ENCODE measurements around the gene FANCG. TPM values are rescaled to one million over a fixed set of nuclear protein-coding genes. Genes with fewer than 3 reads are reported as not detected.

FANCG gene
- polyA plus RNA-seq, 3 donors from 2014 or later = 9.5 to 15.0 (median 10.6) TPM

GRCh38 chr9:35108461-35108860 is 28.7 kb upstream of the FANCG start:
- Mint-ChIP-seq H3K36me3 (peaks cover 0 to 16% (median 3%) of the 10 kb centered on the region in 3 donors), H3K27ac (peak overlapping the region in 2 of 6 donors; percentile 71 to 76), H3K27me3 (ENCODE audit: low read depth in 3 of 3) (peaks cover under 1 to 4% (median 3%) of the 10 kb centered on the region in 3 donors), H3K4me3 (peak overlapping the region in 1 of 5 donors; percentile 33), H3K4me1 (peaks cover 42 to 53% of the 10 kb centered on the region in 2 donors), H3K9me3 (no peaks in the 10 kb centered on the region)
- DNase-seq = no peak

- Mint-ChIP-seq H3K4me1 (peaks cover 46 to 56% of the 10 kb centered on the region in 2 donors), H3K4me3 (no peak overlapping the region), H3K27me3 (ENCODE audit: low read depth in 3 of 3) (peaks cover 7 to 10% (median 9%) of the 10 kb centered on the region in 3 donors), H3K36me3 (peaks cover 0 to 16% (median 3%) of the 10 kb centered on the region in 3 donors), H3K27ac (no peak overlapping the region), H3K9me3 (no peaks in the 10 kb centered on the region)
- DNase-seq = no peak
These were observed 27.9 kb upstream of the FANCG start for GRCh38 chr9:35107297-35108290.

- peaks cover 48 to 56% of the 10 kb centered on the region in 2 donors for H3K4me1 Mint-ChIP-seq
- H3K36me3 Mint-ChIP-seq = peaks cover 0 to 16% (median 3%) of the 10 kb centered on the region in 3 donors
- no peak for DNase-seq
- no peak overlapping the region for H3K4me3 Mint-ChIP-seq
- no peaks in the 10 kb centered on the region for H3K9me3 Mint-ChIP-seq
- peaks cover 7 to 12% (median 8%) of the 10 kb centered on the region in 3 donors for H3K27me3 Mint-ChIP-seq (ENCODE audit: low read depth in 3 of 3)
- H3K27ac Mint-ChIP-seq = no peak overlapping the region
These were observed 26.6 kb upstream of the FANCG start for GRCh38 chr9:35106343-35106730.

- peaks cover 49 to 56% of the 10 kb centered on the region in 2 donors for H3K4me1 Mint-ChIP-seq
- no peak overlapping the region for H3K4me3 Mint-ChIP-seq
- peak overlapping the region in 3 of 6 donors; percentile 26 to 39 (median 35) for H3K27ac Mint-ChIP-seq
- H3K36me3 Mint-ChIP-seq = peaks cover 3 to 19% (median 5%) of the 10 kb centered on the region in 3 donors
- H3K27me3 Mint-ChIP-seq (ENCODE audit: low read depth in 3 of 3) = peaks cover 7 to 12% (median 8%) of the 10 kb centered on the region in 3 donors
- no peak for DNase-seq
- H3K9me3 Mint-ChIP-seq = no peaks in the 10 kb centered on the region
These were observed 26.0 kb upstream of the FANCG start for GRCh38 chr9:35105571-35106342.

GRCh38 chr9:35105126-35105525 is 25.4 kb upstream of the FANCG start:
- H3K36me3 Mint-ChIP-seq = peaks cover 6 to 26% (median 6%) of the 10 kb centered on the region in 3 donors
- peaks cover 7 to 10% (median 8%) of the 10 kb centered on the region in 3 donors for H3K27me3 Mint-ChIP-seq (ENCODE audit: low read depth in 3 of 3)
- H3K27ac Mint-ChIP-seq = peak overlapping the region in 2 of 6 donors; percentile 6 to 14
- H3K4me1 Mint-ChIP-seq = peaks cover 46 to 56% of the 10 kb centered on the region in 2 donors
- no peak for DNase-seq
- H3K4me3 Mint-ChIP-seq = no peak overlapping the region
- no peaks in the 10 kb centered on the region for H3K9me3 Mint-ChIP-seq

GRCh38 chr9:35104586-35104985 is 24.8 kb upstream of the FANCG start:
- Mint-ChIP-seq H3K4me3 (peak overlapping the region in 2 of 5 donors; percentile 9 to 58), H3K4me1 (peaks cover 43 to 50% of the 10 kb centered on the region in 2 donors), H3K9me3 (no peaks in the 10 kb centered on the region), H3K36me3 (peaks cover 6 to 31% (median 8%) of the 10 kb centered on the region in 3 donors), H3K27ac (peak overlapping the region in 5 of 6 donors; percentile 22 to 99 (median 93)), H3K27me3 (ENCODE audit: low read depth in 3 of 3) (peaks cover 7 to 10% (median 8%) of the 10 kb centered on the region in 3 donors)
- DNase-seq = no peak

GRCh38 chr9:35103660-35104191 is 24.0 kb upstream of the FANCG start:
- DNase-seq = no peak
- peak overlapping the region; percentile 86 to 94 (median 89) for H3K4me3 Mint-ChIP-seq
- H3K9me3 Mint-ChIP-seq = no peaks in the 10 kb centered on the region
- H3K36me3 Mint-ChIP-seq = peaks cover 6 to 32% (median 12%) of the 10 kb centered on the region in 3 donors
- H3K27ac Mint-ChIP-seq = peak overlapping the region; percentile 92 to 99 (median 98)
- peaks cover 7 to 10% (median 8%) of the 10 kb centered on the region in 3 donors for H3K27me3 Mint-ChIP-seq (ENCODE audit: low read depth in 3 of 3)
- H3K4me1 Mint-ChIP-seq = peaks cover 36 to 42% of the 10 kb centered on the region in 2 donors

GRCh38 chr9:35102769-35103659 is 23.3 kb upstream of the FANCG start, which contains the start of gene STOML2:
Gene STOML2 (minus strand): TSS chr9:35103131. CDS start chr9:35103094, 37 bp downstream.
- peak; percentile 92 to 93 (median 92) for DNase-seq
- peaks cover 6 to 31% (median 12%) of the 10 kb centered on the region in 3 donors for H3K36me3 Mint-ChIP-seq
- peaks cover 34 to 39% of the 10 kb centered on the region in 2 donors for H3K4me1 Mint-ChIP-seq
- peak within 1 kb of the TSS; percentile 92 to 99 (median 98) for H3K27ac Mint-ChIP-seq
- H3K4me3 Mint-ChIP-seq = peak within 1 kb of the TSS; percentile 86 to 94 (median 89)
- no peaks in the 10 kb centered on the region for H3K9me3 Mint-ChIP-seq
- H3K27me3 Mint-ChIP-seq (ENCODE audit: low read depth in 3 of 3) = peaks cover 7 to 10% (median 8%) of the 10 kb centered on the region in 3 donors

- DNase-seq = no peak
- Mint-ChIP-seq H3K4me3 (peak overlapping the region; percentile 86 to 94 (median 89)), H3K27ac (peak overlapping the region; percentile 92 to 99 (median 98))
These were observed 22.7 kb upstream of the FANCG start for GRCh38 chr9:35102465-35102768.

GRCh38 chr9:35097573-35097972 is 17.8 kb upstream of the FANCG start:
- peak overlapping the region in 4 of 5 donors; percentile 53 to 67 (median 60) for H3K4me3 Mint-ChIP-seq
- H3K27ac Mint-ChIP-seq = peak overlapping the region in 5 of 6 donors; percentile 29 to 85 (median 58)
- H3K27me3 Mint-ChIP-seq (ENCODE audit: low read depth in 3 of 3) = peaks cover 0 to 7% (median 4%) of the 10 kb centered on the region in 3 donors
- peaks cover 6 to 20% (median 9%) of the 10 kb centered on the region in 3 donors for H3K36me3 Mint-ChIP-seq
- H3K4me1 Mint-ChIP-seq = peaks cover 46 to 53% of the 10 kb centered on the region in 2 donors
- DNase-seq = no peak
- H3K9me3 Mint-ChIP-seq = no peaks in the 10 kb centered on the region

More at GRCh38 chr9:35102465-35102768, 22.7 kb upstream of the FANCG start:
- Mint-ChIP-seq H3K27me3 (ENCODE audit: low read depth in 3 of 3) (peaks cover 7 to 11% (median 8%) of the 10 kb centered on the region in 3 donors), H3K4me1 (peaks cover 34 to 45% of the 10 kb centered on the region in 2 donors), H3K36me3 (peaks cover 6 to 31% (median 12%) of the 10 kb centered on the region in 3 donors), H3K9me3 (no peaks in the 10 kb centered on the region)

GRCh38 chr9:35096035-35096849 is 16.5 kb upstream of the FANCG start, which contains the start of gene PIGO:
Gene PIGO (minus strand): TSS chr9:35096591. CDS start chr9:35095565, 1,026 bp downstream.
- Mint-ChIP-seq H3K36me3 (peaks cover 6 to 26% (median 9%) of the 10 kb centered on the region in 3 donors), H3K27ac (peak within 1 kb of the TSS; percentile 79 to 93 (median 91)), H3K4me3 (peak within 1 kb of the TSS; percentile 80 to 86 (median 85)), H3K4me1 (peaks cover 32 to 40% of the 10 kb centered on the region in 2 donors), H3K9me3 (no peaks in the 10 kb centered on the region), H3K27me3 (ENCODE audit: low read depth in 3 of 3) (peaks cover 0 to 5% (median 3%) of the 10 kb centered on the region in 3 donors)
- DNase-seq = peak; percentile 84 to 88 (median 88)
